HepG2 (cell line): ENCODE results near the gene DNPH1. TPM values are rescaled to one million over a fixed set of nuclear protein-coding genes. Genes with fewer than 3 reads are reported as not detected.

ENCODE experiments used
- ATAC-seq: fragments of 200-7000 bp; cut with Tn5 transposase; 3 replicates; pipeline ENCODE4 v1.9.1; 2020; ENCODE audit warnings: mild to moderate bottlenecking, moderate library complexity
- BruUV-seq: library from RNA; stranded (reverse); fragments of 400-500 nt; replicated peaks from 2 replicates; lab custom pipeline; 2021; lab: Mats Ljungman, UMichigan
- CTCF ChIA-PET: fragments of 300-600 bp; formaldehyde crosslinking; extraction: SDS; loops from one replicate; lab custom pipeline; 2021; ENCODE audit warnings: low total read pairs, inconsistent platforms, low intra/inter-chr PET ratio; lab: Yijun Ruan, JAX
- POLR2A ChIA-PET: fragments of 350-600 bp; sonication (Branson Sonifier 250); formaldehyde crosslinking; loops from one replicate; lab custom pipeline; 2020; ENCODE audit warnings: antibody characterized with exemption, inconsistent platforms; lab: Yijun Ruan, JAX
- DNase-seq: peaks from one replicate; pipeline ENCODE4 v3.0.0-alpha.2; 2015; ENCODE audit warnings: low spot score
- FAIRE-seq: peaks from 3 replicates; lab custom pipeline; 2011; peaks lifted over from hg19 to GRCh38; lab: Jason Lieb, UNC
- H2AFZ ChIP-seq: one replicate; pipeline ENCODE4 v1.6.1; 2011; ENCODE audit warnings: low read length, inconsistent platforms
- H3K27ac ChIP-seq: fragments of 300-600 bp; 3 replicates; pipeline ENCODE4 v1.8.0; 2011; ENCODE audit warnings: mixed run types, mild to moderate bottlenecking, mixed read lengths, low read length, inconsistent platforms; ENCODE audit not compliant: insufficient read depth; ENCODE audit errors: extremely low read length
- H3K27me3 ChIP-seq, 2 experiments: fragments of 200-600 bp in 1 of 2; 2 replicates in 1 of 2; 3 replicates in 1 of 2; pipeline versions ENCODE4 v1.6.0 to v1.8.0; 2011; ENCODE audit warnings: low read length in 2 of 2, mild to moderate bottlenecking in 2 of 2, moderate library complexity in 2 of 2, inconsistent platforms in 1 of 2; ENCODE audit not compliant: insufficient read depth in 2 of 2, control insufficient read depth in 1 of 2
- H3K36me3 ChIP-seq, 2 experiments: fragments of 200-600 bp in 1 of 2; replicated peaks in 1 of 2; 2 replicates in 1 of 2; 3 replicates in 1 of 2; pipeline versions ENCODE4 v1.5.1 to v1.8.0; 2011; ENCODE audit warnings: low read length in 2 of 2, inconsistent platforms in 1 of 2; ENCODE audit not compliant: insufficient read depth in 2 of 2, control insufficient read depth in 1 of 2
- H3K4me1 ChIP-seq: 2 replicates; pipeline ENCODE4 v1.5.1; 2012; ENCODE audit warnings: low read length, inconsistent platforms; ENCODE audit not compliant: insufficient read depth
- H3K4me2 ChIP-seq: 2 replicates; pipeline ENCODE4 v1.6.0; 2011; ENCODE audit warnings: low read depth, low read length, inconsistent platforms
- H3K4me3 ChIP-seq, 3 experiments: fragments of 200-600 bp in 1 of 3; sonication (generic), shearing (Covaris generic) in 1 of 3; replicated peaks in 1 of 3; 2 replicates each; pipeline ENCODE4 v1.5.1; 2011 to 2016; ENCODE audit warnings: low read length in 3 of 3, inconsistent platforms in 2 of 3, low read depth in 2 of 3, mild to moderate bottlenecking in 2 of 3, control low read depth in 1 of 3, mixed read lengths in 1 of 3; ENCODE audit not compliant: insufficient read depth in 1 of 3
- H3K79me2 ChIP-seq: one replicate; pipeline ENCODE4 v1.6.1; 2011; ENCODE audit warnings: low read length, inconsistent platforms; ENCODE audit not compliant: insufficient read depth
- H3K9ac ChIP-seq: 2 replicates; pipeline ENCODE4 v1.6.0; 2011; ENCODE audit warnings: mild to moderate bottlenecking, low read depth, low read length, inconsistent platforms; ENCODE audit not compliant: insufficient read depth
- H3K9me3 ChIP-seq: 2 replicates; pipeline ENCODE4 v1.5.1; 2012; ENCODE audit warnings: mild to moderate bottlenecking, low read length
- H4K20me1 ChIP-seq: 2 replicates; pipeline ENCODE4 v1.6.0; 2011; ENCODE audit warnings: inconsistent platforms, mild to moderate bottlenecking, low read length, moderate library complexity; ENCODE audit not compliant: insufficient read depth
- ASH2L ChIP-seq: fragments of 300-600, 200-600 bp; sonication (generic); IDR thresholded peaks from 2 replicates; pipeline ENCODE4 v1.7.0; 2017; ENCODE audit warnings: low read depth, mild to moderate bottlenecking, moderate library complexity, mixed read lengths, low read length; ENCODE audit not compliant: insufficient read length
- ELK4 ChIP-seq: sonication (generic); formaldehyde crosslinking; IDR thresholded peaks from 2 replicates; pipeline ENCODE4 v1.9.0; 2021; ENCODE audit warnings: missing genetic modification reagents, borderline replicate concordance
- HHEX ChIP-seq: IDR thresholded peaks from 2 replicates; pipeline ENCODE4 v1.6.1; 2016; ENCODE audit warnings: control low read depth
- JDP2 ChIP-seq: sonication (generic); formaldehyde crosslinking; IDR thresholded peaks from 2 replicates; pipeline ENCODE4 v1.8.1; 2022; ENCODE audit warnings: missing genetic modification reagents, borderline replicate concordance
- NFAT5 ChIP-seq: sonication (generic); formaldehyde crosslinking; IDR thresholded peaks from 2 replicates; pipeline ENCODE4 v1.4.0; 2020; ENCODE audit warnings: missing genetic modification reagents
- NFIC ChIP-seq: IDR thresholded peaks from 2 replicates; pipeline ENCODE4 v1.6.1; 2012; ENCODE audit warnings: mild to moderate bottlenecking, low read length, inconsistent platforms
- ZNF460 ChIP-seq: sonication (generic); formaldehyde crosslinking; IDR thresholded peaks from 2 replicates; pipeline ENCODE4 v1.5.1; 2020; ENCODE audit warnings: missing genetic modification reagents, mild to moderate bottlenecking, borderline replicate concordance
- ZNF577 ChIP-seq: sonication (generic); formaldehyde crosslinking; IDR thresholded peaks from 2 replicates; pipeline ENCODE4 v1.4.0; 2020; ENCODE audit warnings: mild to moderate bottlenecking, low read depth, missing genetic modification reagents, borderline replicate concordance
- ZNF761 ChIP-seq: sonication (generic); formaldehyde crosslinking; conservative IDR thresholded peaks from 2 replicates; pipeline ENCODE4 v1.4.0; 2020; ENCODE audit warnings: mild to moderate bottlenecking, missing genetic modification reagents
- ZNF766 ChIP-seq: sonication (generic); formaldehyde crosslinking; IDR thresholded peaks from 2 replicates; pipeline ENCODE4 v1.5.0; 2020; ENCODE audit warnings: missing genetic modification reagents, borderline replicate concordance
- ZNF879 ChIP-seq: sonication (generic); formaldehyde crosslinking; IDR thresholded peaks from 2 replicates; pipeline ENCODE4 v1.8.1; 2023; ENCODE audit warnings: missing genetic modification reagents
- WGBS: methylation state at CpG from one replicate; pipeline ENCODE4 v1.1.6; 2017; ENCODE audit warnings: low lambda C conversion rate; 5-methylcytosine and 5-hydroxymethylcytosine counted together
- in situ Hi-C: cut with HindIII; loops from 2 replicates; pipeline ENCODE4 v1.10.0; 2017; ENCODE audit warnings: low pct_unique_long_range_greater_than_20kb; ENCODE audit not compliant: extremely low pct_ligation_motif_present
- intact Hi-C: fragments of 100-400 bp; cut with micrococcal nuclease; formaldehyde crosslinking; loops from one replicate; pipeline ENCODE4 v1.10.0; 2022; ENCODE audit not compliant: unreplicated experiment
- polyA plus RNA-seq, 8 experiments: library from polyadenylated mRNA; depleted of rRNA in 3 of 8; stranded (reverse) in 7 of 8; unstranded in 1 of 8; fragments of >200 nt; fragmentation: Illumina TruSeq in 4 of 8; extraction: Trizol in 4 of 8; gene quantifications; 2 replicates each; pipeline versions ENCODE4 v1.2.1 to v1.2.3, GENCODE V29; 2011 to 2016; ENCODE audit warnings: low read depth in 4 of 8, missing spikeins in 1 of 8, mixed read lengths in 1 of 8; ENCODE audit not compliant: insufficient read depth in 1 of 8
- total RNA-seq, 5 experiments: library from RNA; depleted of rRNA; stranded (reverse); fragments of >200 nt; fragmentation: Illumina TruSeq; extraction: Trizol; gene quantifications; 2 replicates each; pipeline ENCODE4 v1.2.3, GENCODE V29; 2016; ENCODE audit warnings: low read depth in 1 of 5
- TF ChIP-seq, protein P1 (sequence below): IDR thresholded peaks from 2 replicates; pipeline ENCODE4 v1.6.1; 2016; ENCODE audit warnings: missing biosample characterization, missing genetic modification reagents, low read depth
- TF ChIP-seq, protein P2 (sequence below): sonication (generic); formaldehyde crosslinking; IDR thresholded peaks from 2 replicates; pipeline ENCODE4 v1.4.0; 2020; ENCODE audit warnings: missing genetic modification reagents

DNPH1 gene
- total and polyA plus RNA-seq, 2 of the 13 experiments (the other 11 are each of a cell fraction or from before 2014, with no cell fraction given), result 56.5 to 75.1 TPM

- H3K4me2 ChIP-seq, result no peak overlapping the region
- TF ChIP-seq ZNF766 (CRISPR knock-in tag) (no peak), ELK4 (CRISPR knock-in tag) (no peak), ZNF460 (CRISPR knock-in tag) (no peak), ZNF879 (no peak), ZNF761 (CRISPR knock-in tag) (no peak), HHEX (CRISPR knock-in tag) (no peak), NFIC (no peak), JDP2 (CRISPR knock-in tag) (no peak), ASH2L (no peak), ZNF577 (CRISPR knock-in tag) (no peak), NFAT5 (CRISPR knock-in tag) (no peak)
- TF ChIP-seq, protein P1, sequence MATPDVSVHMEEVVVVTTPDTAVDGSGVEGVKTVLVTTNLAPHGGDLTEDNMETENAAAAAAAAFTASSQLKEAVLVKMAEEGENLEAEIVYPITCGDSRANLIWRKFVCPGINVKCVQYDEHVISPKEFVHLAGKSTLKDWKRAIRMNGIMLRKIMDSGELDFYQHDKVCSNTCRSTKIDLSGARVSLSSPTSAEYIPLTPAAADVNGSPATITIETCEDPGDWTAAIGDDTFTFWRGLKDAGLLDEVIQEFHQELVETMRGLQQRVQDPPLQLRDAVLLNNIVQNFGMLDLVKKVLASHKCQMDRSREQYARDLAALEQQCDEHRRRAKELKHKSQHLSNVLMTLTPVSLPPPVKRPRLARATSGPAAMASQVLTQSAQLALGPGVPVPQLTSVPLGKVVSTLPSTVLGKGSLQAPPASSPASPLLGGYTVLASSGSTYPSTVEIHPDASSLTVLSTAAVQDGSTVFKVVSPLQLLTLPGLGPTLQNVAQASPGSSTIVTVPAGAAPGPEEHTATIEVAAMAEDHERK (CRISPR knock-in tag), result no peak
- TF ChIP-seq, protein P2, sequence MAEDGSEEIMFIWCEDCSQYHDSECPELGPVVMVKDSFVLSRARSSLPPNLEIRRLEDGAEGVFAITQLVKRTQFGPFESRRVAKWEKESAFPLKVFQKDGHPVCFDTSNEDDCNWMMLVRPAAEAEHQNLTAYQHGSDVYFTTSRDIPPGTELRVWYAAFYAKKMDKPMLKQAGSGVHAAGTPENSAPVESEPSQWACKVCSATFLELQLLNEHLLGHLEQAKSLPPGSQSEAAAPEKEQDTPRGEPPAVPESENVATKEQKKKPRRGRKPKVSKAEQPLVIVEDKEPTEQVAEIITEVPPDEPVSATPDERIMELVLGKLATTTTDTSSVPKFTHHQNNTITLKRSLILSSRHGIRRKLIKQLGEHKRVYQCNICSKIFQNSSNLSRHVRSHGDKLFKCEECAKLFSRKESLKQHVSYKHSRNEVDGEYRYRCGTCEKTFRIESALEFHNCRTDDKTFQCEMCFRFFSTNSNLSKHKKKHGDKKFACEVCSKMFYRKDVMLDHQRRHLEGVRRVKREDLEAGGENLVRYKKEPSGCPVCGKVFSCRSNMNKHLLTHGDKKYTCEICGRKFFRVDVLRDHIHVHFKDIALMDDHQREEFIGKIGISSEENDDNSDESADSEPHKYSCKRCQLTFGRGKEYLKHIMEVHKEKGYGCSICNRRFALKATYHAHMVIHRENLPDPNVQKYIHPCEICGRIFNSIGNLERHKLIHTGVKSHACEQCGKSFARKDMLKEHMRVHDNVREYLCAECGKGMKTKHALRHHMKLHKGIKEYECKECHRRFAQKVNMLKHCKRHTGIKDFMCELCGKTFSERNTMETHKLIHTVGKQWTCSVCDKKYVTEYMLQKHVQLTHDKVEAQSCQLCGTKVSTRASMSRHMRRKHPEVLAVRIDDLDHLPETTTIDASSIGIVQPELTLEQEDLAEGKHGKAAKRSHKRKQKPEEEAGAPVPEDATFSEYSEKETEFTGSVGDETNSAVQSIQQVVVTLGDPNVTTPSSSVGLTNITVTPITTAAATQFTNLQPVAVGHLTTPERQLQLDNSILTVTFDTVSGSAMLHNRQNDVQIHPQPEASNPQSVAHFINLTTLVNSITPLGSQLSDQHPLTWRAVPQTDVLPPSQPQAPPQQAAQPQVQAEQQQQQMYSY (CRISPR knock-in tag), result no peak
- no peak overlapping the region for H3K4me3 ChIP-seq
- ATAC-seq, result no peak
- peaks cover 26% of the 10 kb centered on the region for H3K4me1 ChIP-seq
- BruUV-seq, result no TSS peak
- intact Hi-C loops (no loop called here), in situ Hi-C loops (no loop called here)
- CTCF ChIA-PET, result no interaction called here
- POLR2A ChIA-PET, result no interaction called here
- H3K9ac ChIP-seq, result no peak overlapping the region
- H2AFZ ChIP-seq, result no peak overlapping the region
- H4K20me1 ChIP-seq, result no peaks in the 10 kb centered on the region
- 99% methylated on average over 14 of the region's 14 CpGs for WGBS
- FAIRE-seq, result no peak
- H3K36me3 ChIP-seq, result peaks cover 6 to 7% of the 10 kb centered on the region in 2 experiments; a peak in 3 of 5 replicates
- no peaks in the 10 kb centered on the region for H3K9me3 ChIP-seq
- DNase-seq, result no peak
- H3K27me3 ChIP-seq, result no peaks in the 10 kb centered on the region; a peak in 1 of 5 replicates
- H3K79me2 ChIP-seq, result no peaks in the 10 kb centered on the region
- H3K27ac ChIP-seq, result no peak overlapping the region
Observed at GRCh38 chr6:43186019-43186418, 43.3 kb downstream of the DNPH1 start.
